Measurements from ENCODE around the gene PATJ.

The PATJ gene

DNA sequence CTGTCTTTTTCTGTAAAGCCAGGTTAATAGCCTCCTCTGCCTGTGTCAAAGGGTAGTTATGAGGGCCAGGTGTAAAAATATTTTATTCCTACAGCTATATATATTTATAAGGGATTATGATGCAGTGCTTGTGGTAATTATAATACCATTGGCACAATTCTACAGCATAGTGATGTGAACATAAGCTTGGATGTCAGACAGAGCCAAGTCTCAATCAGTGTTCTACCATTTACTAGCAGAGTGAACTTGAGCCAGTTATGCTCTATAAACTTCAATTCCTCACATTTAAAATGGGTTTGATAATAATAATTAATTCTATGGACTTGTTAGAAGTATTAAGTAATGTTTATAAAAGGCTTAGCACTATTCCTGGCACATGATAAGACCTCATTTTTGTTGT, 300.9 kb downstream of the PATJ start:
- no peak for DNase-seq (ENCODE audit: low read depth in 3 of 3)

DNA sequence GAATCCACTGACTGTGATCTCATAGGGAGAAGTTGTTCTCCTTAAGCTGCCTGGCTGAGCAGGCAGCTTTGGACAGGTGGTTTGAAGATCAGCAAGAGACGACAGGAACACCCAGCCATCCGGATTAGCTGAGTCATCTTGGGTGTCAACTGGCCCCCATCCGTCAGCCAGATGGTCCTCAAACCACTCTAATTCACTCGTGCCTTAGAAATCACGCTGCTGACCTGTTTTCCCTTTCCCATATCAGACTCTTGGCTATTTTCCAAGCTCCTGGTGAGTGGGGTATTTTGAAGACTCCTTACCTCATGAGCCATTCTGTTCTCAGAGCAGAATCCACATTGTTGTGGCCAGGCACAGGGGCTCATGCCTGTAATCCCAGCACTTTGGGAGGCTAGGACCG, 303.3 kb downstream of the PATJ start:
- no peak for DNase-seq (ENCODE audit: low read depth in 3 of 3)

- no peak for DNase-seq (ENCODE audit: low read depth in 3 of 3)
These were observed 304.6 kb downstream of the PATJ start for GRCh38 chr1:62046927-62047326.

GRCh38 chr1:62050165-62050564, 307.9 kb downstream of the PATJ start:
- DNase-seq (ENCODE audit: low read depth in 3 of 3) = no peak

GRCh38 chr1:62052946-62053345, 310.7 kb downstream of the PATJ start:
- DNase-seq (ENCODE audit: low read depth in 3 of 3) = no peak

- DNase-seq (ENCODE audit: low read depth in 3 of 3) = no peak
These were observed 311.9 kb downstream of the PATJ start for GRCh38 chr1:62054188-62054587.

DNA sequence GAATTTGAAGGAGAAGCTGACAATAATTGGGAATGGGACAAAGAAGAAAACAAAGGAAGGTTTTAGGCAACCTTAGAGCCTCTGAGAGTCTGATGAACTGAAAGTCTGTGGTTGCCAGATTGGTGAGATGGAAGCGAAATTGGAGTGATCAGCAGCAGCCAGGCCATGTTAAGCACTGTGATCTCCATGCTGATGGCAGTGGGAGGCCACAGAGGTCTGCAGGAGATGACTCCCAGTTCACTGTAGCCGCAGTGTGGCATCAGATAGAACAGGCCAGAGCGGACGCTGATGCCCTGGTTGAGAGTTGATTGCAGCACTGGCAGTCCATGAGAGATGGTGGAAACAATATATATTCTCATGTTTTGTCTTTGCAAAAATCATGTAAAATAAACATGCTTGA, 314.9 kb downstream of the PATJ start:
- DNase-seq (ENCODE audit: low read depth in 3 of 3) = no peak

DNA sequence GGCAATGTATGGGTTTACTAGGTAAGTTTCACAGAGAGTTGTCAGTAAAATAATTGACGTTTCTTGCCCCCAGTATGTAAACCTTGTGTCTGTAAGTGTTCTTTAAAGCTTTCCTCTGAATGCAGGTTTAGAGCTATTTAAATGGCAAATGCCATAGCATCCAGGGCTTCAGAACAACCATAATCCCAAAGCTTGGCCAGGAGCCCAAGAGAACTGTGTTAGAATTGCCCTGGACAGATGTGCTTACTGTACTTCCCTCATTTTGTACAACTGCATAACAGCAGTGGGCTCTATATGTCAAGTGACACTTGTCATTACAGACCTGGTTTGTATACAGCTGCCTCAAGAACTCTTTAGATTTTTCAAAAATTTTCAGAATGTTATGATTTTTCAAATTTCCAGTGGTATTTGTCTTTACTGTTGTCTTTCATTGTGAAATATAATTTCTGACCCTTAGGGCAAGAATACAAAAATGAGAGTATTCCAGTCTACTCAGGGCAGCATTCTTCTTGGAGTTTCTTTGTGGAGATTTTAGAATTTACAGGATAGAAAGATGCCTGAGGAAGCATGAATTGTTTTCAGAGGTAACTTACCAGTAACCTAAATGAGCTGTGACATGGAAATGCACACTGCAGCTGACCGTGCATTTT, 315.5 kb downstream of the PATJ start:
- DNase-seq (ENCODE audit: low read depth in 3 of 3) = no peak

- DNase-seq (ENCODE audit: low read depth in 3 of 3) = no peak
These were observed 316.7 kb downstream of the PATJ start for GRCh38 chr1:62058956-62059355.

DNA sequence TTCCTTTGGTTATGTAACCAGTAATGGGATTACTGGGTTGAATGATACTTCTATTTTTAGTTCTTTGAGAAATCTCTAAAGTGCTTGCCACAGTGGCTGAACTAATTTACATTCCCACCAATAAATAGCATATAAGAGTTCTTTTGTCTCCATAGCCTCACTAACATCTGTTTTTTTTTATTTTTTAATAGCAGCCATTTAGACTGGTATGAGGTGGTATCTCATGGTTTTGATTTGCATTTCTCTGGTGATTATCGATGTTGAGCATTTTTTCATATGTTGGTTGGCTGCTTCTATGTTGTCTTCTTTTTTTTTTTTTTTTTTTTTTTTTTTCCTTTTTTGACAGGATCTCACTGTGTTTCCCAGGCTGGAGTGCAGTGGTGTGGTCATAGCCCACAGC, 319.8 kb downstream of the PATJ start:
- DNase-seq (ENCODE audit: low read depth in 3 of 3) = no peak

DNA sequence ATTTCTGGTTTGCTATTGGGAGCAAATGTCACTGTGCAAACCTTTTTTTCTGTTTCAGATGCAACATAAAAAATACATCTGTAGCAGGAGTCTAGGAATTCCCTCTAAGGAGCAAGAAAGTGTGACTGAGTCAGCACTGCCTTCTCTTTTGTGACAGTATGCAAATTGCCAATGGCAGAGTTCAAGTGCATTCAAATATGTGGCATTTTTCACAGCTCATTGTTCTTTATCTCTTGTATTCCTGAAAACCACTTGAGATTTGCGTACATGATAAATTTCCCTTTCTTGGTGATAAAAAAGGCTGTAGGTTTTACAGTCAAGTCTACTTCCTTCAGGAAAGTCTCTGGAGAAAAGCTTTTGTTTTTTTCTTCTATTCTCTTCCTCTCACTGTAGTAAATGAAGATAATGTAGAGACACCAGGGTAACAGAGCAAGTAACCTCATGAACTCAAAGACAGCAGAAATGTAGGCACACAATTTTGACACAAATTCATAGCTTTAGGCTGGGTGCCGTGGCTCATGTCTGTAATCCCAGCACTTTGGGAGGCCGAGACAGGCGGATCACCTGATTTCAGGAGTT, 322.6 kb downstream of the PATJ start:
- DNase-seq (ENCODE audit: low read depth in 3 of 3) = no peak

DNA sequence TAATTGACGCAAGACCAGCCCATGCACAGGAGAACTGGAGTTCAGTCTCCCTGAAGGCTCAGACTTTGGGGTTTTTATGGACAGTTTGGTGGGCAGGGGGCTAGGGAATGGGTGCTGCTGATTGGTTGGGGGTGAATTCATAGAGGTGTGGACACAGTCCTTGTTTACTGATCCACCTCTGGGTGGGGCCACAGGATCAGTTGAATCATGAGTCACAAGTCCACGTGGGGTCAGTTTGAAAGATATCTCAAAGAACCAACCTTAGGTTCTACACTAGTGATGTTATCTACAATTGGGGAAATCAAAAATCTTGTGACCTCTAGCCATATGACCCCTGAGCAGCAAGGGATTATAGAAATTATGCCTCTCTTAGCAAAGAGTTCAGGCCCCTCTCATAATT, 324.4 kb downstream of the PATJ start:
- no peak for DNase-seq (ENCODE audit: low read depth in 3 of 3)

DNA sequence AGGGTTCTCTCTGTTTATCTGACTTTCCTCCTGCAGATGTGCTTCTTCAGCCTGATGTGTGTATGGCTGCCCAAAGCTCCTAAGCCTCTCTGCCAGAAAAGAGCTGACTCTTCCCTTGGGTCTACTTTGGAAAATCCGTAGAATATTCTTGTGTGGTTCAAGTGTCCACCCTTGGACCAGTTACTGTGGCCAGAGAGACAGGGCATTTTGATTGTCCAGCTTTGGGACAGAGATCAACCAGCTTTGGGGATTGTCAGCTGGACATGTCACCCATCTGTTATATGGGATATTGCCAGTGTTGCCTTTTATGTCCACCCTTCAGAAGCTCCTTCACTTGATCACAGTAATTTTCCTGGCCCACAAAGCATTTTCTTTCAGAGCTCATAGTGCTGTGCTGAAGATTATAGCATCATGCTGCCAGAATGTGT, 326.1 kb downstream of the PATJ start:
- no peak for DNase-seq (ENCODE audit: low read depth in 3 of 3)

DNA sequence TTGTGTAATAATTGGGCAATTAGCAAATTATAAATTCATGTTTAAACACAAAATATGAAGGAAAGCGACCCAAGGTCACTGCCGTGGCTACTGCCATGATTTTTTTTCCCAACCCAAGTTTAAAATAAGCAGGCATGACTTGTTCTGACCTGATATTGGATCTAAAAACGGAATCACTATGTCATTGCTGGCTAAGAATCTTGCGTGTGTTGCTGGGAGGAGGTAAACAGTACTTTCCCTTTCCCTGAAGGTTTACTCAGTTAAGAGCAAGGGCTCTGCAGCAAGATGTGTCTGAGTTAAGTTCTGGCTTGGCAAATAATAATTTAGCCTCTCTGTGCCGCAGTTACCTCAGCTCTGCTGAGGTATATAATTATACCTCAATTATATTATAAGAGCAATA, 326.7 kb downstream of the PATJ start:
- no peak for DNase-seq (ENCODE audit: low read depth in 3 of 3)

- DNase-seq (ENCODE audit: low read depth in 3 of 3) = no peak
These were observed 328.2 kb downstream of the PATJ start for GRCh38 chr1:62070384-62071011.

- no peak for DNase-seq (ENCODE audit: low read depth in 3 of 3)
These were observed 329.4 kb downstream of the PATJ start for GRCh38 chr1:62071695-62072094.

- no peak for DNase-seq (ENCODE audit: low read depth in 3 of 3)
These were observed 334.0 kb downstream of the PATJ start for GRCh38 chr1:62076286-62076685.

- DNase-seq (ENCODE audit: low read depth in 3 of 3) = no peak
These were observed 335.5 kb downstream of the PATJ start for GRCh38 chr1:62077821-62078220.

DNA sequence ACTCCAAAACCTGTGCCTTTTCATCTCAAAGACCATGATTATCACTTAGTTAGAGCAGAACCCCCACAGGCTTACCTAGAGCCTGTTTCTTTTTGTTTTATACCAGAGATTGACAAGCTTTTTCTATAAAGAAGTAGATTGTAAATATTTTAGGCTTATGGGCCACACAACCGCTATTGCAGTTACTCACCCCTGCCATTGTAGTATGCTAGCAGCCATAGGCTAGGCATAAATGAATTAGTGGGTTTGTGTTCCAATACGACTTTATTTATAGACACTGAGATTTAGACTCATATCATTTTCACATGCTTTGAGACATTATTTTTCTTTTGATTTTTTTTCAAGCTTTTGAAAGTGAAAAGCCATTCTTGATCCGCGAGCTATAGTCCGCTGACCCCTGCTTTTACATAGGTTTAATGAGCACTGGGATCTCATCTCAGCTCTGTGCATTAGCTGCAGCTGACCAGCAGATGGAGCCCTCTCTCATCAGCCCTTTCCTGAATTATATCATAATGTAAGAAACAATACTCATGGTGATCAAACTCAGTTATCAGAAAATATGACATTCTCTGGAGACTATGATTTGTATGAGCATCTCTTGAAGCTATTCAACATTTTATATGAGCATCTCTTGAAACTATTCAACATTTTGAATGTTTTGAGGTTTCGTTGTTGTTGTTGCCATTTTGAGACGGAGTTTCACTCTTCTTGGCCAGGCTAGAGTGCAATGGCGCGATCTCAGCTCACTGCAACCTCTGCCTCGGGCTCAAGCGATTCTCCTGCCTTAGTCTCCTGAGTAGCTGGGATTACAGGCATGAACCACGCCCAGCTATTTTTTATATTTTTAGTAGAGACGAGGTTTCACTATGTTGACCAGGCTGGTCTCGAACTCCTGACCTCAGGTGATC, 340.4 kb downstream of the PATJ start:
- peak in 1 of 3 experiments; percentile 1 for DNase-seq (ENCODE audit: low read depth in 3 of 3)

DNA sequence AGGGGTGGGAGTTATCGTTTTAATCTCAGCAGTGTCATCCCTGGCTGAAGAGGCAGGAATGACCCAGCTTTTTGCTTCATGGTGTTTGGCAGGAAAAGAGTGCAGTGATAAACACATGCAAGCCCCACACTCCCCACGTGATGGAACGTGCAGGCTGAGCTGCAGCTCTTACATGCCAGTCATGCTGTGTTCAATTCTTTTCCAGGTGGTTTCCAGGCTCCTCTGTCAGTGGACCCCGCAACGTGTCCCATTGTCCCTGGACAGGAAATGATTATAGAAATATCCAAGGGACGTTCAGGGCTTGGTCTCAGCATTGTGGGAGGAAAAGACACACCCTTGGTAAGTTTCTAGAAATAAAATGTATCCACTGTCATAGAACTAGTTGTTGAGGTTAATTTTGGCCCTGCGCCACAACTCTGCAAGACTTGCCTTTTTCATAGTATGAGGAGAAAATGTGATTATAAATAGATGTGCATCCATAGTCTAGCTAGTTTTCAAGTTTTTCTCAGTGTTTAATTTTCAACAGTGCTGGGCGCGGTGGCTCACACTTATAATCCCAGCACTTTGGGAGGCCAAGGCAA, 342.1 kb downstream of the PATJ start:
- no peak for DNase-seq (ENCODE audit: low read depth in 3 of 3)

DNA sequence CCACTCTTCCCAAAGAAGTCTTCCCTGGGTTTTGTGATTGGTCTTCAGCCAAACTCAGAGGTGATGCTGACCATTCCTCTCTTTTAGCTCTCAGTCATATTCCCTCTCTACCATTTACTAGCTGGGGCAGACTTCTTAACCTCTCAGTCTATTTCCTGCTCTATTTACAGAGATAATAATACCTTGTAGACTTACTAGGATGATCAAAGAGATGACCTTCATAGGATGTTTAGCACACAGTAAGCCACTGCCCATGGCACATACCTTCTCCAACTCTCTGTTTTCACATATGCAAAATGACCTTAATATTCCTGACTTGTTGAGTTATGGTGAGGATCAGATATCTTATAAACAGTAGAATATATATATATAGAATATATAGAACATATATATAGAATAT, 346.2 kb downstream of the PATJ start:
- DNase-seq (ENCODE audit: low read depth in 3 of 3) = no peak

DNA sequence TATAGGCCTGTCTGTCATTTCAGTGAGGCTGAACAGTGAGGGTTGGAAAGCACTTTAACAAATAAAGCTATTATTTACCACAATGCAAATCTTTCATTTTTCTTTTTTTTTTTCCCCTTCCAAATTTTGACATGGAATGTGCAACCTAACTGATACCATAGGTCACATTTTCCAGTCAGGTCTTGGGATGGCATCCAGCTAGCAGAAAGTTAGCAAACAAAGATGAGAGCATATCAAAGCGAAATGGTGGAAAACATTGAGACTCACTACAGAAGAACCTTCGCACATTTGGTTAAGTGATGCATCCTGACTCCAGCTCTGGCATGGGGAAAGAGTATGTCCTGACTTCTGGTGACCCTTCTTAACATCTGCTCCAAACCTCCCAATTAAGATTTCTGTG, 347.3 kb downstream of the PATJ start:
- no peak for DNase-seq (ENCODE audit: low read depth in 3 of 3)

Measured in stimulated activated CD4-positive, alpha-beta T cell treated with anti-CD3 and anti-CD28 coated beads, TNF-alpha, amount 100 ng/mL, for 4 hours (primary cell).